ENCODE results near the gene SHC1.

The SHC1 gene

DNA sequence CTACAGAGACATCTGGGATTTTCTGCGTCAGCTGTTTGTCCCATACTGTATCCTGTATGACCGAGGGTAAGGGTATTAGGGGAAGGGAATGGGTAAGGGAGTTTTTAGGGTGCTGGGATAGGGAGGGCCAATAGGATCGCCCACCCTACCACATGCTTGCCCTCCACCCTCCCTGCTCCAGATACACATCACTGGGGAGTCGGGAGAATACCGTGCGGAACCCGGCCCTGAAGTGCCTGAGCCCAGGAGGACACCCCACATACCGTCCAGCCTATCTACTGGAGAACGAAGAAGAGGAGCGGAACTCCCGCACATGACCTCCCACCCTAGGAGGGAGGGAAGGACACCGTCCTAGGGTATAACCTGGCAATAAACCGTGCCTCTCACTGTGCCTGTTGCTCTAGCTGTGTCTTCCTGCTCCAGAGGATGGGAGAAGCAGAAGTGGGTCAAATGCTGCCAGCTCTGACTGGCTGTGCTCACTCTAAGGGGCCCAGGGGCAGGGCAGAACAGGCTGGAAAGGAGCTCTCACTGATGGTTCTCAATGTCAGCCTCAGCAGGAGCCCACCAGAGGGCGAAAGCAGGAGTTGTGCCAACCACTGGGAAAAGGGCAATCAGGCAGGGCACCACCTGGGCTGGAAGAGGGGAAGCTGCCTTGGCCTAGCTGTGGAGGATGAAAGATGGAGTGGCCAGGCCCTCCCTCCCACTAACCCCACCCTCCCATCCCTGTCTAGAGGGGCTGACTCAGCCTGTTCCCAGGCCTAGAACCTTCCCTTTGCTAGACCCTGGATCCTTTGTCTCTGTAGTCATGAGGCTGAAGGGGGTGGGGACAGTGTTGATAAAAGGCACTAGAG, 22.4 kb upstream of the SHC1 start:
- Histone ChIP-seq H3K9me3 (ENCODE audit: insufficient read depth, low read length, severe bottlenecking) (no peaks in the 10 kb centered on the region), H3K79me2 (ENCODE audit: insufficient read depth, low read length) (peaks cover 2% of the 10 kb centered on the region; the same call in 1 of the 2 replicates), H3K9ac (ENCODE audit: low read depth, low read length) (no peak overlapping the region), H2AFZ (ENCODE audit: low read depth, low read length) (no peak overlapping the region), H3K27me3 (ENCODE audit: insufficient read depth, low read length, poor library complexity) (peaks cover 10% of the 10 kb centered on the region), H3K36me3 (ENCODE audit: insufficient read depth, low read length) (peaks cover 26% of the 10 kb centered on the region), H3K4me3 (ENCODE audit: low read depth in 1 of 2, low read length in 2 of 2) (no peak overlapping the region), H4K20me1 (ENCODE audit: insufficient read depth, low read length) (peaks cover 54% of the 10 kb centered on the region), H3K4me1 (ENCODE audit: insufficient read depth, low read length) (peaks cover 3% of the 10 kb centered on the region), H3K27ac (ENCODE audit: low read length) (no peak overlapping the region), H3K4me2 (ENCODE audit: insufficient read depth, low read length) (no peak overlapping the region)
- TF ChIP-seq, protein P1, sequence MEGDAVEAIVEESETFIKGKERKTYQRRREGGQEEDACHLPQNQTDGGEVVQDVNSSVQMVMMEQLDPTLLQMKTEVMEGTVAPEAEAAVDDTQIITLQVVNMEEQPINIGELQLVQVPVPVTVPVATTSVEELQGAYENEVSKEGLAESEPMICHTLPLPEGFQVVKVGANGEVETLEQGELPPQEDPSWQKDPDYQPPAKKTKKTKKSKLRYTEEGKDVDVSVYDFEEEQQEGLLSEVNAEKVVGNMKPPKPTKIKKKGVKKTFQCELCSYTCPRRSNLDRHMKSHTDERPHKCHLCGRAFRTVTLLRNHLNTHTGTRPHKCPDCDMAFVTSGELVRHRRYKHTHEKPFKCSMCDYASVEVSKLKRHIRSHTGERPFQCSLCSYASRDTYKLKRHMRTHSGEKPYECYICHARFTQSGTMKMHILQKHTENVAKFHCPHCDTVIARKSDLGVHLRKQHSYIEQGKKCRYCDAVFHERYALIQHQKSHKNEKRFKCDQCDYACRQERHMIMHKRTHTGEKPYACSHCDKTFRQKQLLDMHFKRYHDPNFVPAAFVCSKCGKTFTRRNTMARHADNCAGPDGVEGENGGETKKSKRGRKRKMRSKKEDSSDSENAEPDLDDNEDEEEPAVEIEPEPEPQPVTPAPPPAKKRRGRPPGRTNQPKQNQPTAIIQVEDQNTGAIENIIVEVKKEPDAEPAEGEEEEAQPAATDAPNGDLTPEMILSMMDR (IDR thresholded peaks at IDR 0.05; ENCODE audit: borderline replicate concordance, extremely low read depth, low read length, poor library complexity, severe bottlenecking), result peak; percentile 54
- no peak for TF ChIP-seq EZH2 (IDR thresholded peaks at IDR 0.05; ENCODE audit: borderline replicate concordance, low read depth, low read length, severe bottlenecking)
- ATAC-seq (ENCODE audit: insufficient read depth, low read depth) (peak; percentile 65), DNase-seq (no peak)

DNA sequence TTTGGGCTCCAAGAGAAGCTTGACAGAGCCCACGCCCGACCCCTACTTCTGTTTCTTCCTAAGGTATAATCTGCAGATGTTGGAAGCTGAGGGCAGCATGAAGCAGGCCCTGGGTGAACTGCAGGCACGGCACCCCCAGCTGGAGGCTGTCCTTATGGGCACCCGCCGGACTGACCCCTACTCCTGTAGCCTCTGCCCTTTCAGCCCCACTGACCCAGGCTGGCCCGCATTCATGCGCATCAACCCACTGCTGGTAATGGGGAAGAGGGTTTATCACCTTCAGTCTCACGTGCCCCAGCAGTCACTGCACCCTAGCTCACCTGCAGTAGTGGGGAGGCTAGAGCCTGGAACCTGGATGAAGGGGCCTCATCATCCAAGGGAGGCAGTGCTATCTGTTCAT, 19.7 kb upstream of the SHC1 start:
- Histone ChIP-seq H3K4me3 (ENCODE audit: low read depth in 1 of 2, low read length in 2 of 2) (no peak overlapping the region), H4K20me1 (ENCODE audit: insufficient read depth, low read length) (peaks cover 54% of the 10 kb centered on the region), H3K9ac (ENCODE audit: low read depth, low read length) (no peak overlapping the region), H3K36me3 (ENCODE audit: insufficient read depth, low read length) (peaks cover 39% of the 10 kb centered on the region), H3K79me2 (ENCODE audit: insufficient read depth, low read length) (peaks cover 3% of the 10 kb centered on the region; the same call in 1 of the 2 replicates), H3K4me2 (ENCODE audit: insufficient read depth, low read length) (no peak overlapping the region), H3K4me1 (ENCODE audit: insufficient read depth, low read length) (no peaks in the 10 kb centered on the region), H3K27me3 (ENCODE audit: insufficient read depth, low read length, poor library complexity) (no peaks in the 10 kb centered on the region), H3K9me3 (ENCODE audit: insufficient read depth, low read length, severe bottlenecking) (no peaks in the 10 kb centered on the region), H3K27ac (ENCODE audit: low read length) (no peak overlapping the region), H2AFZ (ENCODE audit: low read depth, low read length) (no peak overlapping the region)
- TF ChIP-seq, protein P1 (IDR thresholded peaks at IDR 0.05; ENCODE audit: borderline replicate concordance, extremely low read depth, low read length, poor library complexity, severe bottlenecking), result no peak
- no peak for TF ChIP-seq EZH2 (IDR thresholded peaks at IDR 0.05; ENCODE audit: borderline replicate concordance, low read depth, low read length, severe bottlenecking)
- DNase-seq (no peak), ATAC-seq (ENCODE audit: insufficient read depth, low read depth) (no peak)

DNA sequence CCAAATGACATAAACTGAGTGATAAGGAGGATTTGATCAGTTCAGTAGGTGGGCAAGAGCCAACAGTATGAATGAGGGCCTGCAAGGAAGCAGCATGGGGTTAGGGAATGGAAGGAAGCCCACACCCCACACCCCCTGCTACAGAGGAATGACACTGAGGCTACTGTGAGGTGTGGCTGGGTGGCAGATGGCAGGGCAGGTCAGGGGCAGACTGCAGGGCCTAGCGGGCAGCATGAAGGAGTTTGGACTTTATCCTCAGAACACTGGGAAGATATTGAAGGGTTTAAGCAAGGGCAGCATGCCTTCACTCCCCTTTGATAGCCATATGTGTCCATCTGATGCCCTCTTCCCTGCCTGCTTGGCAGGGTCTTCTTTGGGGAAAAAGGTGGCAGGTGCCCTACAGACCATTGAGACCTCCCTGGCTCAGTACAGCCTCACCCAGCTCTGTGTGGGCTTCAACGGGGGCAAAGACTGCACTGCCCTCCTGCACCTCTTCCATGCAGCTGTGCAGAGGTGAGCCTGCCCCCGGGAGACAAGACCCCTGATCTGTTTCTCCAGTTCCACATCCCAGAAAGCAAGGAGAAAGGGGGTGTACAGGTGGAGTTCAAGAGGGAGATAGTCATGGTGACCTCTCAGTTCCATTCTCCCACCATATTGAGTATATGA, 18.8 kb upstream of the SHC1 start:
- Histone ChIP-seq H3K27ac (ENCODE audit: low read length) (no peak overlapping the region), H4K20me1 (ENCODE audit: insufficient read depth, low read length) (peaks cover 49% of the 10 kb centered on the region), H3K4me2 (ENCODE audit: insufficient read depth, low read length) (no peak overlapping the region), H3K79me2 (ENCODE audit: insufficient read depth, low read length) (peaks cover 8% of the 10 kb centered on the region; the same call in 1 of the 2 replicates), H3K4me3 (ENCODE audit: low read depth in 1 of 2, low read length in 2 of 2) (no peak overlapping the region), H3K9ac (ENCODE audit: low read depth, low read length) (no peak overlapping the region), H3K36me3 (ENCODE audit: insufficient read depth, low read length) (peaks cover 39% of the 10 kb centered on the region), H3K27me3 (ENCODE audit: insufficient read depth, low read length, poor library complexity) (no peaks in the 10 kb centered on the region), H3K4me1 (ENCODE audit: insufficient read depth, low read length) (peaks cover 5% of the 10 kb centered on the region; the same call in 1 of the 2 replicates), H2AFZ (ENCODE audit: low read depth, low read length) (no peak overlapping the region), H3K9me3 (ENCODE audit: insufficient read depth, low read length, severe bottlenecking) (no peaks in the 10 kb centered on the region)
- no peak for DNase-seq
- TF ChIP-seq, protein P1 (IDR thresholded peaks at IDR 0.05; ENCODE audit: borderline replicate concordance, extremely low read depth, low read length, poor library complexity, severe bottlenecking), result no peak
- no peak for TF ChIP-seq EZH2 (IDR thresholded peaks at IDR 0.05; ENCODE audit: borderline replicate concordance, low read depth, low read length, severe bottlenecking)
- no peak for ATAC-seq (ENCODE audit: insufficient read depth, low read depth)

All from DND-41 (cell line).